ENCODE results near the gene FSCN2.

DNA sequence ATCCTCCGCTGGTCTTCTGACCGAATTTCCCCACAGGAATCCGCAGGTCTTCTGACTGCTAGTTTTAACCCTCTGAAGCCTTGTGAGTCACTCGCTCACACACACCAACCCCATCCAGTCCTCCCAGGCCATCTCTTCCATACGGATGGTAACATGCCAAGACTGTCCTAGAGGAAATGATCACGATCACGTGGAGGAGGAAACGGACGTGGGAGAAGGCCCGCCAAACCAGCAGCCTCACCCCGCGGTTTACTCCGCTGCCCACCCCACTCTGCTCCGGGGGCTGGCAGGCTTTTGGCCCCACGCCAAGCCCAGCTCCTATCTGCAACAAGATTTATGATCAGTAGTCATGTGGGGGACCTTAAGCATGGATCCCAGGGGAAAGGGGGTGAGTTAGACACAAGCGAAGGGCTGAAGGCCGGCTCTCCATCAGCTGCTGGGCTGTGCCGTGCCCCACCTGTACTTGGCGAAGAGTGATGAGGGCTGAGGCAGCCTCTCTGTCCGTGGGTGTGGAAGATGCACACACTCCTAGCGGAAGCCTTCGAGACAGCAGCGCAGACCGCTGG, 25.5 kb downstream of the FSCN2 start:
- TF ChIP-seq POLR2AphosphoS5 (IDR thresholded peaks at IDR 0.05) (no peak), POLR2A (IDR thresholded peaks at IDR 0.05) (no peak)
- TF ChIP-seq, protein P1, sequence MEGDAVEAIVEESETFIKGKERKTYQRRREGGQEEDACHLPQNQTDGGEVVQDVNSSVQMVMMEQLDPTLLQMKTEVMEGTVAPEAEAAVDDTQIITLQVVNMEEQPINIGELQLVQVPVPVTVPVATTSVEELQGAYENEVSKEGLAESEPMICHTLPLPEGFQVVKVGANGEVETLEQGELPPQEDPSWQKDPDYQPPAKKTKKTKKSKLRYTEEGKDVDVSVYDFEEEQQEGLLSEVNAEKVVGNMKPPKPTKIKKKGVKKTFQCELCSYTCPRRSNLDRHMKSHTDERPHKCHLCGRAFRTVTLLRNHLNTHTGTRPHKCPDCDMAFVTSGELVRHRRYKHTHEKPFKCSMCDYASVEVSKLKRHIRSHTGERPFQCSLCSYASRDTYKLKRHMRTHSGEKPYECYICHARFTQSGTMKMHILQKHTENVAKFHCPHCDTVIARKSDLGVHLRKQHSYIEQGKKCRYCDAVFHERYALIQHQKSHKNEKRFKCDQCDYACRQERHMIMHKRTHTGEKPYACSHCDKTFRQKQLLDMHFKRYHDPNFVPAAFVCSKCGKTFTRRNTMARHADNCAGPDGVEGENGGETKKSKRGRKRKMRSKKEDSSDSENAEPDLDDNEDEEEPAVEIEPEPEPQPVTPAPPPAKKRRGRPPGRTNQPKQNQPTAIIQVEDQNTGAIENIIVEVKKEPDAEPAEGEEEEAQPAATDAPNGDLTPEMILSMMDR (IDR thresholded peaks at IDR 0.05) = no peak
